ENCODE measurements around the gene RAET1G.
"Not testable (repeated sequence)": the region's sequence is repeated elsewhere in the genome, so short reads cannot be mapped to it uniquely, and the experiment has no call there.

RAET1G gene, protein sequence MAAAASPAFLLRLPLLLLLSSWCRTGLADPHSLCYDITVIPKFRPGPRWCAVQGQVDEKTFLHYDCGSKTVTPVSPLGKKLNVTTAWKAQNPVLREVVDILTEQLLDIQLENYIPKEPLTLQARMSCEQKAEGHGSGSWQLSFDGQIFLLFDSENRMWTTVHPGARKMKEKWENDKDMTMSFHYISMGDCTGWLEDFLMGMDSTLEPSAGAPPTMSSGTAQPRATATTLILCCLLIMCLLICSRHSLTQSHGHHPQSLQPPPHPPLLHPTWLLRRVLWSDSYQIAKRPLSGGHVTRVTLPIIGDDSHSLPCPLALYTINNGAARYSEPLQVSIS

DNA sequence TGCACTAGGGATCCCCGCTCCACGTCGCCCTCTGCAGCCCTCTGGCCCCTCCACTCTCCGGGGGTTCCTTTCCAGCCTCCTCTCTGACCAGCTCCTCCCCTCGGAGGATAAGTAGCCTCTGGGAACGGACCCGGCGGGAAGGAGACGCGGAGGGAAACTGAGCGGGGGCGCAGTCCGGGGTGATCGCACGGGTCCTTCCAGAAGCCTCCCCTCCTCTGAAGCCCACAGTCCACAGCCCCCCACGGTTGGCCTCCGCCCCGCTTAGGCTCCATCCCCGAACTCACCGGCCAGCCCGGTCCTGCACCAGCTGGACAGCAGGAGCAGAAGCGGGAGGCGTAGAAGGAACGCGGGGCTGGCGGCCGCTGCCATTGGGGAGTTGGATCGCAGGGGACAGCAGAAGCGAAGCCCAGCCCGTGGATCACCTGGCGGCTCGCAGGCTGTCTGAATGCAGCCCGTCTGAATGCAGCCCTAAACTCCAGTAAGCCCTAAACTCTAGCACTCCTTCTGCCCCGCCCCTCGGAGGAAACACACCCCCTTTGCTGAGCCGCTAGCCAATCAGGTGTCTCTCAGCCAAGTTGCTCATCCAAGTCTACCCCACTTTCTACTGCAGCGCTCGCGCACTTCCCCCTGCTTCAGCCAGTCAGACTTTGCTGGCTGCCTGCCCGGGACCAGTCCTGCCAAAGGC, at the start of gene RAET1G:
RAET1G (minus strand) TSS at position 480 of the 685 bp plus-strand sequence; CDS start at position 369, 111 bp downstream.
- no peak for DNase-seq

DNA sequence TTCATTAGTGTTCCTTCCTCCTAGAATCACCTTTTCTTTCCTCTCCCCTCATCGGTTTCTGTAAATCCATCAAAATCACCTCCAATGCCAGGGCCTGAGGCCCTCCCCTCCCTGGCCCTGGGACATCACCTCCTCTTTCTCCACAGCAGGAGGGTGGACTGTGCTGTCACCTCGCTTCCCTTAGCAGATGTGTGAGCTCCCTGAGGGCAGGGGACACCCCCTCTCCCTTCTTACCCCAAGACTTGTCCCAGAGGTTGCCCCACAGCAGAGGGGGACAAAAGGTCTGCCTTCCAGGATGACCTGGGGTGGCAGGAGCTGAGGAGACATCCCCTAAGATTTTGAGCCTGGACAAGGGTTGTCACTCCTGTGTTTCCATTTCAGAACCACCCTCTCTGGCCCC, 46.7 kb upstream of the RAET1G start:
- no peak for DNase-seq

DNA sequence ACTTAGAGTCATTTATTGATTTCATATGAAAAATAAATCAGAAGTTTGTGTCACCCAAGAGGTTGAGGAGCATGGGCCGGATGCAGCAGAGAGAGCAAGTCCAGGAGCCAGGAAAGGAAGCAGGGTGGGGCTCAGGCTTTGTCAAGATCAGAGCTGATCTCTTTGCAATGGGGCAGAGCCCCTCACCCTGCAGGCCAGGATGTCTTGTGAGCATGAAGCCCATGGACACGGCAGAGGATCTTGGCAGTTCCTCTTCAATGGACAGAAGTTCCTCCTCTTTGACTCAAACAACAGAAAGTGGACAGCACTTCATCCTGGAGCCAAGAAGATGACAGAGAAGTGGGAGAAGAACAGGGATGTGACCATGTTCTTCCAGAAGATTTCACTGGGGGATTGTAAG, 46.0 kb upstream of the RAET1G start:
- not testable (repeated sequence) for DNase-seq

DNA sequence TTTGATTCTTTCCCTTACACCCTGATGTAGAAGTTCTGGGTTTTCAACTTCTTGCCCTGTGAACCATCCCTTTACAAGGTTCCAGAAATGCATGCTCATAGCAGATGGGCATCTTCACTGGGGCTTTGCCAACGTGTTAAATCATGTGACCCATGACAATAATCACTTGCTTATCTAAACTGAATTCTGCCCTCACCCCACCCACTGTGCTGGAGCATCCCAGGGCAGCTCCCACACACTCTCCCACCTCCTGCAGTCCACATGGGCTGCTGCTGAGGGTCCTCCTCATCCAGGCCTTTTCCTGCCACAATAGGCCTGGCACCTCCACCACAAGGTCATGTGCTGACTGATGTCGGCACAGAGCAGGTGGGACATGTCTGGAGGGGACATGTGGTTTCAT, 45.1 kb upstream of the RAET1G start:
- DNase-seq, result not testable (repeated sequence)

DNA sequence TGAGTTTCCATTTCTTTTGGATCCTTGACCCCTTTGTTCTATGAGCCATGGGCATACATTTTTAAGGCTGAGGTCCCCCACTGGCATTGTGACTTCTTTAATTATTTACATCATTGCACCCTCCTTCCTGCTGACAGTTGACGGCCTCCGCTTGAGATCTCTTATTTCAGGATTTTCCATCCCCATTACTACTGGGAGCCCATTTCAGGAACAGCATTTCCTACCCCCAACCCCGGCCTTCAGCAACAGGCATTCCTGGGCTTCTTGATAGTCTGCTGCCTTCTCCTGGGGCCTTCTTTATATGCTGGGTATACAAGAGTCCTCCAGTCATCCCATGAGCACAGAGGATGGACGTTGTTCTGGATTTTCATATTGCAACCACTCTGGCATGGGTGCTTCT, 44.7 kb upstream of the RAET1G start:
- no peak for DNase-seq

DNA sequence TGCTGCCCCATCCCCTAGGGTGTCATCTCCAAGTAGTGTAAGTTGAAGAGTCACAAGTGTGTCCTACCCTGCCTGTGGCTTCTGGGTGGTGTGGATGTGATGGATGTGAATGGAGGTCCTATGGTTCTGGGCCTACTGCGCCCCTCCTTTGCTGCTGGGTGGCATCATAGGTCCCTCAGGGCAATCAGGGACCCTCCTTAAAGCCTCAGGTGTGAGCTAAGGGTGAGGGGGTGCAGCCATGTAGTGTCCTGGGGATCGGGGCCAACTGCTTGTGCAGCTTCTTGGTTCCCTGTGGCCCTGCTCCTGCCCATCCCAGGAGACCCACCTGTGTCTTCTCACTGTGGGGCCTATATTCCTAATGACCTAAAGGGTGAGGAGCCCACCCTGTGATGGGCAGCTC, 43.4 kb upstream of the RAET1G start:
- DNase-seq, result not testable (repeated sequence)

DNA sequence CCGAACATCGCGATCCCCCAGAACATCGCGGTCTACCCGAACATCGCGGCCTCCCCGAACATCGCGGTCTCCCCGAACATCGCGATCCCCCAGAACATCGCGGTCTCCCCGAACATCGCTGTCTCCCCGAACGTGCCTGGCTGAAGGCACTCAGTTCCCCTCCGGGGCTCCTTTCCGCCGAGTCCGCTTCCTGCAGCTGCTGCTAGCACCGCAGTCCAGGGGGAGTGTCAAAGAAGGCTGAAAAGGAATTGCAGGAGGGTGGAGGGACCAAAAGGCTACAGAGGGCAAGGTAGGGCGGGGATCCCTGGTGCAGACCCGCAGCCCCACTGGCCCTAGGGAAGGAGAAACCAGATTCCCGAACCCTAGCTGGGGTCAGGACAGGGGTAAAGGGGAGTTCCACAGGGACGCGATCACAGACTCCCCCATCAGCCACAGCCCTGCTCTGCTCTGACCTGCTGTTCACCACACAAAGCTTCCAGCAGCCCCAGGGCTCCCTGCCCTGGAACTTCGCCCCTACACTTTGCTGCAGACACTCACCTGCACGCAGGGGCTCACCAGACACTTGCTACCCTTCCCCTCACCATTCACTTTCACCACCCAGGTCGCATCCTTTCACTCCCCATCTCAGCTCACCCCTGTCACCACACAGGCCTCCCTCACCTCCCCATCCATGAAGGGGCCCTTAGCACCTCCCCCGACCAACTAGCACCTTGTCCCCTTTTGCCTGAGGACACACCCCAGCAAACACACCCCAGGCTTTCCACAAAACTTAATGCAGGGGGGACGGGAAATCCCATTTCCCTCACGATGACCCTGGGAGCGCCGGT, 42.5 kb upstream of the RAET1G start:
- DNase-seq, result no peak

DNA sequence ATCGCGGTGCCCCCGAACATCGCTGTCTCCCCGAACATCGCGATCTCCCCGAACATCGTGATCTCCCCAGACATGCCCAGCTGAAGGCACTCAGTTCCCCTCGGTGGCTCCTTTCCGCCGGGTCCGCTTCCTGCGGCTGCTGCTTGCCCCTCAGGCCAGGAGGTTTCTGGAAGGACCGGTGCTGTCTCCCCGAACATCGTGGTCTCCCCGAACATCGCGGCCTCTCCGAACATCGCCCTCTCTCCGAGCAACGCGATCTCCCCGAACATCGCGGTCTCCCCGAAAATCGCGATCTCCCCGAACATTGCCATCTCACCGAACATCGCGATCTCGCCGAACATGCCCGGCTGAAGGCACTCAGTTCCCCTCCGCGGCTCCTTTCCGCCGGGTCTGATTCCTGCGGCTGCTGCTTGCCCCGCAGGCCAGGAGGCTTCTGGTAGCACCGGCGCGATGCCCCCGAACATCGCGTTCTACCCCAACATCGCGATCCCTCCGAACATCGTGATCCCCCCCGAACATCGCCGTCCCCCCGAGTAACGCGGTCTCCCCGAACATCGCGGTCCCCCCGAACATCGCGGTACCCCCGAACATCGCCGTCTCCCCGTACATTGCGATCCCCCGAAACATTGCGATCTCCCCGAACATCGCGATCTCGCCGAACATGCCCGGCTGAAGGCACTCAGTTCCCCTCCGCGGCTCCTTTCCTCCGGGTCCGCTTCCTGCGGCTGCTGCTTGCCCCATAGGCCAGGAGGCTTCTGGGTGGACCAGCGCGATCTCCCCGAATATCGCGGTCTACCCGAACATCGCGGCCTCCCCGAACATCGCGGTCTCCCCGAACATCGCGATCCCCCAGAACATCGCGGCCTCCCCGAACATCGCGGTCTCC, 41.6 kb upstream of the RAET1G start:
- no peak for DNase-seq

DNA sequence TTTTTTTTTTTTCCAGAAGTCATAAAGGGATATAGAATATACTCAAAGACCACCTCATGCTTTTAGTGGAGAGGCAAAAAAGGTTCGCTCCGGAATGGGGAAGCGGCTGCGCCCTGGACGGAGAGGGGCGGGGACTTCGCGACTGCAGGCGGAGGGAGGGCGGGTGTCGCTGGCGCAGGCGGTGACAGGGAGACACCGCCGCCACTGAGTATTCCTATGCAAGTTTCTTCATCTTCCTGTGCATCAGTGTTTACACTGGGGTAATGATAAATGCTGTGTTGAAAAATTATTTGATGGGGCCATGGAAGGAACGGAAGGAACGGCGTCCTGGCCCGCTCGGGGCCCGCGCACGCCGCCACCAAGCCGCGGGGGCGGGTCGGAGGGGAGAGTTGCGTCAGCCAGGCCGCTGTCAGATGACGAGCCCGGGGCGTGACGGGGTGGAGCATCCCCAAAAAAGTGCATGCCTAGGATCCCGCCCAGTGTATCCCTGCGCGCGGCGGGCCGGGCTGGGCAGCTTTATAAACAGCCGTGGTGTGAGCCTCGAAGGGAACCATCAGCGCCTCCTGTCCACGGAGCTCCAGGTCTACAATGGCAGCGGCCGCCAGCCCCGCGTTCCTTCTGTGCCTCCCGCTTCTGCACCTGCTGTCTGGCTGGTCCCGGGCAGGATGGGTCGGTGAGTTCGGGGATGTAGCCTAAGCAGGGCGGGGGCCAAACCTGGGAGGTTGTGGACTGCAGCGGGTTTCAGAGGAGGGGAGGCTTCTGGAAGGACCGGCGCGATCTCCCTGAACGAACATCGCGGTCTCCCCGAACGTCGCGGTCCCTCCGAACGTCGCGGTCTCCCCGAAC, 40.8 kb upstream of the RAET1G start, which contains the start of gene ULBP1:
ULBP1 (plus strand) TSS at position 482 of the 846 bp plus-strand sequence; CDS start at position 589, 107 bp downstream.
- DNase-seq, result no peak

DNA sequence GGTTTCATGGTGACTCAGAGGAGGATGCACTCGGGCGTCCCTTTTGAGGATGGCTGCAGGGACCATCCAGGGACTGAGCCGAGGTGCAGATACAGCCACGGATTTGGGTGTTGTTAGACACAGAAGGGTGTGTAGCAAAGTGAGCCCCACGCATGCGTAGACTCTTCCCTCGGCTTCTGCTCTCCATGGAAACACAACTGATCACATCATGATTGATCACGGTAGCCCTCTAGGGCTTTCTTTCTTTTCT, 40.2 kb upstream of the RAET1G start:
- no peak for DNase-seq

DNA sequence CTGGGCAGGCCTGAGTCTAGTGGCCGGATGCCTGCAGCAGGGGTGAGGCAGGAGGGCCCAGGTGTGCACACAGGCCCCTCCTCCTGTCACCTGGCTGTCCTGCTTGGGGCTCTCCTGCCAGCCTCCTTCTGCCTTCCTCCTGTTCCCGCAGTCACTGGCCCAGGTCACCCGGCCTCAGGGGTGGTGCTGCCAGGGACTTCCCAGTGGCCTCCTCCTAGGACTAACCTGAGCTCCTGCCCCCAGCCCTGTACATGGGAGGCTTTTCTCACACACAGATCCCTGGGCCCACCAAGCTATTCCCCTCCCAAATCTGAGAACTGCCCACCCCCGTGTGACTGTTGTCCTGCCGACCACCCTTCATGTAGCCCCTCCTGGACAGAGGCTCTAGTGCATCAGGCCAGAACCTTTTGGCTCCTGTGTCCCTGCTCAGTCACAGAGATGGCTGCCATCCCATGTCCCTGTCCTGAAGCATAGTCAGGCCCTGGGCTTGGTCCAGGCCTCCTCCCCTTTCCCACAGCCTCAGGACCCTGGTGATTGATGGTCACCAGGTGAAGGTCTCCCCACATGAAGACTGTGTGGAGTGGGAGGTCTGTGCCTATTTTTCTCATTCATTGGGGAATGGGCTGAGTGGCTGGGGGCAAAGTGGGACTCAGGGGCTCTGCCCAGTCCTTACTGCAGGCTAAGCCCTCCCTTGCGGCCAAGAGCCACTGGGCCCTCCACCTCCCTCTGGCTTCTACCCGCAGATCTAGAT, 39.7 kb upstream of the RAET1G start:
- no peak for DNase-seq

DNA sequence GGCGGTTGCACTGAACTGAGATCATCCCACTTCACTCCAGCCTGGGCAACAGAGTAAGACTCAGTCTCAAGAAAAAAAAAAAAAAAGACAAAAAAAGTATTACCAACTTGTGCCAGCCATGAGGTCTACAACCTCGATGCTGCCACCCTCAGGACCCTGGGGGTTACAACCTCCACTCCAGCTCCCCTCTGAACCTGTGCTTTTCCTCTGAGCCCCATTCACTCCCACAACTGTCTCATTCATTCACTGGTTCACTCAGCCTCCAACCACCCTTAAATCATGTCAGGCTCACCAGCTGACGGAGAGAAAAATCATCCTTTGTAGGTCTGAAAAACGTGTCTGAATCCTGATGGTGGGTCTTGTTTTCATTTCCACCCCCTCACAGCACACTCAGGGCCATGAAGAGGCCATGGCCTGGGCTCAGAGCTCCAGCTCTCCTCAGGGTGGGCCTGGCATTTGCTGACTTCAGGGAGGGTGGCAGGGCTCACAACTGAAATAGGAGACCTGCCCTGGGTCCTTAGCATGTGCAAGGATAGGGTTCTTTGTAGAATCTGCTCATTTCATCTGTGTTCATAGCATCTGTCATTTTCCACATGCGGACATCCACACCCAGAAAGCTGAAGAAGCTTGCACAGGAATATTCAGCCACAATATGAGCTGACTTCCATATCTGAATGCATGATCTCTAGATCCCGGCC, 39.0 kb upstream of the RAET1G start:
- DNase-seq, result no peak

DNA sequence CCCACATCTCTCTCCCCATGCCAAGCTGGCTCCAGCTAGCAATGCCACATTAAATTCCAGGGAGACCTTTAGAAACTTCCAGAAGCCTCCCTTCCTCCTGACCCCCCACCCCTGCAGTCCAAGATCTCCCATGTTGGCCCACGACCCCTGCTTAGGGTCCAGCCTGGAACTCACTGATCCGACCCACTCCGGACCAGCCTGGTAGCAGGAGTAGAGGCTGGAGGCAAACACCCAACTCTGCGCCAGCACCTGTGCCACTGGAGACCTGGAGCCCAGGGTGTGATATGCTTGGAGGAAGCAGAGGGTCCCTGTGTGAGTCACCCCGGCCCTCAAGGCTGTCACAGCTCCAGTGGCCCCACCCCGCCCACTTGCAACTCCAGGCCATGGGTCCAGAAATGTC, 37.6 kb upstream of the RAET1G start:
- no peak for DNase-seq

DNA sequence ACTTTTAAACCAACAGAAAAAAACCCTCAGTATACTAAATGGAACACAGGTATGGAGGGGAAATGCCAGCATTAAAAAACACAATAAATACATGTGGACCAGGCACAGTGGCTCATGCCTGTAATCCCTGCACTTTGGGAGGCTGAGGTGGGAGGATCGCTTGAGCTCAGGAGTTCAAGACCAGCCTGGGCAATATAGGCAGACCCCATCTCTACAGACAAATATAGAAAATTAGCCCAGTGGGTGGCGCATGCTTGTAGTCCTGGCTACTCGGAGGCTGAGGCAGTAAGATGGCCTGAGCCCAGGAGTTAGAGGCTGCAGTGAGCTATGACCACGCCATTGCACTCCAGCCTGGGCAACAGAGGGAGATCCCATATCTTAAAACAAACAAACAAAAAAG, 36.9 kb upstream of the RAET1G start:
- not testable (repeated sequence) for DNase-seq

DNA sequence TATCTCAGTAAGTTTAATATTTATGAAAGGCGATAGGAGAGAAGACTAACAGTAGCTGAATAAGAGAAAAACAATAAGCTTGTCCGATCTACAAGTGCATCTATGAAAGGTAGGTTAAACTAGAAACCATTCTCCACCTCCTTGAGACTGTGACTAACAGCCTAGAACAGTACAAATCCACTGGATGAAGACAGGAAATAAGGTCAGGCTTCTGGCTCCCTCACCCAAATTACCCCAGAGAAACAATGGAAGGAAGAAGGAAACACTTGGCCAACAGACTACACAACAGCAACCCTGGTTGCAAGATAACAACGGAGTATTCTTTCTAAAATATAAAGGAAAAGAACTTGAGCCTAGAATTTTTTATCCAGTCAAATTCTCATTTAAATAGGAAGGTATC, 35.2 kb upstream of the RAET1G start:
- not testable (repeated sequence) for DNase-seq

DNA sequence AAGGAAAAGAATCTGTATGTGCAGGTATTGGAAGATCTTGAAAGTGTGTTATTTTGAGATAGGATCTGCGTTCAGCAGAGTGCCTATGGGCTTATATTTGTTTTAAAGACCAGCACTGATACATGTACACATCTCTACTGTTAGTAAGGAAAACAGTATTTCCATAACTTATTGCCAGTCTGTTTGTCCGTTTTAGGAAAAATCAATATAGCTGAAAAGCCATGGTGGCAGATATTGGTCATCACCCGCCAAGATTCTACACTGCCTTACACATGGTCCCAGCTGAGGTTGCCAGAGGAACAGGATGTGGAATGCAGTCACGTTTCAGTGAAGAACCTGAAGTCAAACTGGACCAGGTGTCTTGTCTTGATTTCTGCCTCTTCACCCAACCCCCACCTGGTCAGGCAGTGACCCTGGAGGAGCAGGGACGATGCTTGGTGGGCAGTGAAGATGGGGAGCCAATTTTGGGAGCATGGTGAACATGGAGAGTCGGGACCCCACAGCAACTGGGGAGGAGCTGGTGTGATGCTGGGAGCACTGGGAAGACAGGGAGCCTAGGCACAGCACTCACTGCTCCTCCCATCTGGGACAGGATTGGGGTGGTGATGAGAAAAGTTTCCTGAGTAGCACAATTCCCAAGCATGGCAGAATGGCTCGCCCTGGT, 32.9 kb upstream of the RAET1G start:
- DNase-seq, result not testable (repeated sequence)

DNA sequence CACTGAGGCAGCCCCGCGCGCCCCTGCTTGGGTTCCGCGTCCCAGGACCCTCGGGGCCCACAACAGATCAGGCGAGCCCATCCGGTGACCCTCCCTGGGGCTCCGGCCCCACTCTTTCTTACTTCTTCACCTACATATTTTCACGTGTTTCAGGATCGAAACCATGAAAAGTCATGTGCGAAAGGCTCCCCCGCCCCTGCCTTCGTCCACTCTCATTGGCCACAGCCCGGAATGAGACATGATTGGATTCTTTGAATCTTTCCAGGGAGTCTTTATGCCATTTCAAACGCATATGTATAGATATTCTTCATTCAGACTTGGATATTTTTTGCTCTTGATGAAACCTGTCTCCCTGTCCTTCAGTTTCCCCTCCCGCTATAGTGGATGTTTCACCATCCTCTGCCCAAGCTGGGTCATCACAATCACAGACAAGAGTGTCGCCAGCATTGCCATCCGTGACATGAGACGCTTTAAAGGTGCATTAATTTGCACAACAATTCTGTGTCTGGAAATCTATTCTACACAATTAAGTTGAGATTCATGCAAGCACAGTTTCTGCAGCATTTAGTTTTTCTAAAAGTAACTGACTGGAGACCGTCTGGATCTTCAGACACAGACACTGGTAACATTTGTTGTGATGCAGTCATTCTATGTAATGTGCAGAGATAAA, 32.2 kb upstream of the RAET1G start:
- not testable (repeated sequence) for DNase-seq

DNA sequence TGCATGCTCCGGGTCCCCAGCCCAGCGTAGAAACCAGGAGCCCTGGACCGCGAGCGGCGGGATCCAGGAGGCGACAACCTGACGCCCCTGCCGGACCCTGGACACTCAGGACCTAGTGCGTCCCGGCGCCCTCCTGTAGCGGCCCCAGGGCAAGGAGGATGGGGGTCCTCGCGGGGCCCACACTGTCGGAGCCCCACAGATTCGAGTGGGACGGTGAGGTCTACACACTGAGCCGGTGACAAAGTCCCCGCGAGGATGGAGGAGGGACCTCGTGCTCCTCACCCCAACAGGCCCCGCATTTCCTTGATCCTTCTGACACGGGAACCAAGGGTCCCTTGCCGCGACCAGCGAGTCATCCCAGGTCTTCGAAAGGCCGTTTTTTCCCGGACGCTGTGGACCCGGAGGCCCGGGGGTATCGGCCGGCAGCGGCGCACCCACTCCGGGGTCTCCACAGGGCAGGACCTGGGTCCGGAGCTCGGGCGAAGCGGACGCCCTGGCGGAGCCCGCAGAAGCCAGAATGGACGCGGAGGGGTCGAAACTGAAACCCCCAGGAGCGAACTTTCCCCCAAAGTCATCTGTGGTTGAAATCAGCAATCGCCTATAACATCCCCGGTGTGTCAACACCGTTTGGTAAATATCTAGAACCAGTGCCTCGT, 31.5 kb upstream of the RAET1G start:
- DNase-seq, result not testable (repeated sequence)

DNA sequence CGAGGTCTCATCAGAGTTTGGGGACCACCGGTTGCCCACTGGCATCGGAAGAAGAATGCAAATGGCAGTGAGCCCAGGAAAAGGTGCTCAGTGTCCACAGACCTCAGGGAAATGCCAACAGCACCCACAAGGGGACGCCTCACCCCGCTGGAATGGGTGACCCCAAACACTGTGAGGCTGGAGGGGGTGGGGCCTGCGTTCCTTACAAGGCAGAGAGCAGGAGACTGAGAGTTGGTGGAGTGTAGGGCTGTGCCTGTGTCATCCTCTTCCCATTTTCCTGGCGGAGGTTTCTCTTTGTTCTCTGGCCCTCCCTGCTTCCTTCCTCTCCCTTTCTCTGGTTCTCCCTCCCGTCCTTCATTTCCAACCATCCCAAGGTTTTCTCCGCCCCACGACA, 31.0 kb upstream of the RAET1G start:
- DNase-seq, result not testable (repeated sequence)

All from NCI-H2029 treated with DMSO at 0.1 percent for 48 hours (cell line).